NT2/D1 (cell line): ENCODE measurements around the gene NOD1.
"Not testable (repeated sequence)": the region's sequence is repeated elsewhere in the genome, so short reads cannot be mapped to it uniquely, and the experiment has no call there.

Experiments used
- DNase-seq: peaks from one replicate; pipeline ENCODE4 v3.0.0-alpha.2; 2011; ENCODE audit warnings: low read depth, low spot score
- H3K27me3 ChIP-seq: 2 replicates; pipeline ENCODE4 v1.6.0; 2011; ENCODE audit warnings: mild to moderate bottlenecking; ENCODE audit not compliant: insufficient read length, insufficient read depth
- H3K36me3 ChIP-seq: 2 replicates; pipeline ENCODE4 v1.6.1; 2011; ENCODE audit warnings: mild to moderate bottlenecking, low read length, mixed read lengths; ENCODE audit not compliant: insufficient read depth, insufficient read length
- H3K4me1 ChIP-seq: 2 replicates; pipeline ENCODE4 v1.5.1; 2011; ENCODE audit not compliant: insufficient read depth, insufficient read length
- H3K4me3 ChIP-seq: 2 replicates; pipeline ENCODE4 v1.5.1; 2011; ENCODE audit warnings: low read depth; ENCODE audit not compliant: insufficient read length
- H3K9ac ChIP-seq: 2 replicates; pipeline ENCODE4 v1.6.0; 2011; ENCODE audit warnings: low read depth; ENCODE audit not compliant: insufficient read length
- H3K9me3 ChIP-seq: 2 replicates; pipeline ENCODE4 v1.5.1; 2011; ENCODE audit warnings: mild to moderate bottlenecking, low read length; ENCODE audit not compliant: insufficient read depth
- SUZ12 ChIP-seq: IDR thresholded peaks from 2 replicates; pipeline ENCODE4 v1.6.1; 2011; ENCODE audit not compliant: insufficient read length, insufficient read depth; ENCODE audit errors: extremely low read depth
- YY1 ChIP-seq: IDR thresholded peaks from 2 replicates; pipeline ENCODE4 v1.6.1; 2011; ENCODE audit not compliant: insufficient read length, insufficient read depth
- ZNF274 ChIP-seq: IDR thresholded peaks from 2 replicates; pipeline ENCODE4 v1.6.1; 2011; ENCODE audit warnings: mild to moderate bottlenecking, low read depth, low read length

The NOD1 gene

DNA sequence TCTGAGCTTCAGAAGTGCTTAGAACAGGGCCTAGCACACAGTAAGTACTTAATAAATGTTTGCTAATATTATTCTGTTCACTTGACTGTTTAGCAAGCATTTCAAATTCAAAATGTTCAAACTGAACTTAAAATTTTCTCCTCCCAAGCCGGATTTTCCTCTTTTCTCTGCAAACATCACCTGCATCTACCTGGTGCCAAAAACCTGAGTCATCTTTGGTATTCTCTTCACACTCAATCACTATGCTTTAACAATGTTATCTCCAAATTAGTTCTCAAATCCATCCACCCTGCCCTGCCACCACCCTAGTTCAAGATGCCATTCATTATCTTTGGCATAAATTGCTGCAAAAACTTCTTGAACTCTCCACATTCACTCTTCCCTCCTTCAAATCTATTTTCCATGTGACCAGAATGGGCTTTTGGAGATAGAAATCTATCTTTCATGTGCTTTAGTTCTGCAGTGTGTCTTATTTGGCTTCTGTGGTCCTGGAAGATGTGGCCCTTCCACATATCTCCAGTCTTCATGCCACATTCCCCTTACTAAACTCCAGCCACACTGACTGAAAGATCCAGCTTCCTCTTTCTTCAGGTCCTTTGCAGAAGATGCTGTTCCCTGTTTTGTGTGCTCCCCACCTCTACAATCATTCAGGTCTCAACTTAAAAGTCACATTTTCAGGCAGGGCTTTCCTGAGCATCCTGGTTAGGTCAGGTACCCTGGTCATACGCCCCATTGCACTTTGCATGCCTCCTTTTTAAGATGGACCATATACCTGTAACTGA lies 24.1 kb upstream of the NOD1 start:
- Histone ChIP-seq H3K9ac (no peak overlapping the region), H3K4me3 (no peak overlapping the region)
- TF ChIP-seq ZNF274: no peak
- TF ChIP-seq SUZ12: no peak
- TF ChIP-seq YY1: no peak

DNA sequence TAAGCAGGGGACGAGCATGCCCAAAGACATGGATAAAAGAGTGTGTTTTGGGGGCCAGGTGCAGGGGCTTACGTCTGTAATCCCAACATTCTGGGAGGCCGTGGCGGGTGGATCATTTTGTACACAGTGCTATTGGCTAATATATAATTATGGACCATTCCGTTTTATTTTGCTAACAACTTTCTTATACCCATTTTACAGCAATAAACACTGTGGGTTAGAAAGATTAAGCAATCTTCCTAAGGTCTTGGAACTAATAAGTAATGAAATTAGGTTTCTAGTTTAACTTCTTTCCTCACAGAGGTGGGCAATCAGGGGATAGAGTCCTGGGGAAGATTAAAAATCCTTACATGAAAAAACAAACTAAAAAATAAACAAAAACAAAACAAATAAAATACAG lies 22.7 kb upstream of the NOD1 start:
- Histone ChIP-seq H3K27me3 (no peaks in the 10 kb centered on the region), H3K9me3 (peaks cover 19% of the 10 kb centered on the region), H3K4me3 (no peak overlapping the region), H3K4me1 (peaks cover 4% of the 10 kb centered on the region), H3K9ac (no peak overlapping the region), H3K36me3 (peaks cover 57% of the 10 kb centered on the region)
- DNase-seq: no peak
- TF ChIP-seq YY1 (no peak), ZNF274 (no peak), SUZ12 (no peak)

More for the DNA sequence above, 24.1 kb upstream of the NOD1 start:
- Histone ChIP-seq H3K27me3 (no peaks in the 10 kb centered on the region), H3K9me3 (peaks cover 28% of the 10 kb centered on the region), H3K36me3 (peaks cover 44% of the 10 kb centered on the region), H3K4me1 (peaks cover 4% of the 10 kb centered on the region)
- DNase-seq: no peak

- Histone ChIP-seq H3K4me3 (no peak overlapping the region), H3K9me3 (peaks cover 16% of the 10 kb centered on the region), H3K4me1 (no peaks in the 10 kb centered on the region), H3K9ac (no peak overlapping the region), H3K27me3 (no peaks in the 10 kb centered on the region), H3K36me3 (peaks cover 16% of the 10 kb centered on the region)
- DNase-seq: no peak
- TF ChIP-seq SUZ12: no peak
- TF ChIP-seq ZNF274: no peak
Observed at GRCh38 chr7:30493228-30493627, 14.6 kb upstream of the NOD1 start.

GRCh38 chr7:30491417-30491816 lies 12.8 kb upstream of the NOD1 start:
- no peak overlapping the region for H3K4me3 ChIP-seq
- H3K36me3 ChIP-seq: peaks cover 2% of the 10 kb centered on the region
- no peak overlapping the region for H3K9ac ChIP-seq
- DNase-seq: no peak
- no peak for TF ChIP-seq ZNF274
- H3K9me3 ChIP-seq: peaks cover 16% of the 10 kb centered on the region
- H3K27me3 ChIP-seq: no peaks in the 10 kb centered on the region
- H3K4me1 ChIP-seq: no peaks in the 10 kb centered on the region

GRCh38 chr7:30487371-30487770 lies 8.8 kb upstream of the NOD1 start:
- no peak for TF ChIP-seq YY1
- TF ChIP-seq ZNF274: no peak
- TF ChIP-seq SUZ12: no peak
- no peak overlapping the region for H3K9ac ChIP-seq
- H3K27me3 ChIP-seq: no peaks in the 10 kb centered on the region
- DNase-seq: no peak
- no peaks in the 10 kb centered on the region for H3K36me3 ChIP-seq
- H3K9me3 ChIP-seq: peaks cover 22% of the 10 kb centered on the region
- H3K4me1 ChIP-seq: no peaks in the 10 kb centered on the region
- no peak overlapping the region for H3K4me3 ChIP-seq

GRCh38 chr7:30485667-30486066 lies 7.1 kb upstream of the NOD1 start:
- TF ChIP-seq SUZ12 (no peak), ZNF274 (no peak), YY1 (no peak)
- H3K4me3 ChIP-seq: no peak overlapping the region
- H3K36me3 ChIP-seq: no peaks in the 10 kb centered on the region
- no peak overlapping the region for H3K9ac ChIP-seq
- peaks cover 22% of the 10 kb centered on the region; the same call in 1 of the 2 replicates for H3K9me3 ChIP-seq
- DNase-seq: no peak
- H3K27me3 ChIP-seq: no peaks in the 10 kb centered on the region
- H3K4me1 ChIP-seq: no peaks in the 10 kb centered on the region

DNA sequence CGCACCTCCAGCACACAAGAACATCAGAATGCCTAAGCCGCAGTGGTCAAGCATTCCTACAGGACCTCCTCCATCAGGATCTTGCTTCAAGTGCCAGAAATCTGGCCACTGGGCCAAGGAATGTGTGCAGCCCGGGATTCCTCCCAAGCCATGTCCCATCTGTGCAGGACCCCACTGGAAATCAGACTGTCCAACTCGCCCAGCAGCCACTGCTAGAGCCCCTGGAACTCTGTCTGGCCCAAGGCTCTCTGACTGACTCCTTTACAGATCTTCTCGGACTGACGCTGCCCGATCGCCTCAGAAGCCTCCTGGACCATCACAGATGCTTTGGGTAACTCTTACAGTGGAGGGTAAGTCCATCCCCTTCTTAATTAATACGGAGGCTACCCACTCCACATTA lies 2.8 kb upstream of the NOD1 start:
- not testable (repeated sequence) for H3K27me3 ChIP-seq, H3K4me1 ChIP-seq, H3K9ac ChIP-seq, DNase-seq, H3K4me3 ChIP-seq, H3K36me3 ChIP-seq
- H3K9me3 ChIP-seq: peaks cover 22% of the 10 kb centered on the region; the same call in 1 of the 2 replicates
